ENCODE measurements around the gene WNT7B.

The WNT7B gene

DNA sequence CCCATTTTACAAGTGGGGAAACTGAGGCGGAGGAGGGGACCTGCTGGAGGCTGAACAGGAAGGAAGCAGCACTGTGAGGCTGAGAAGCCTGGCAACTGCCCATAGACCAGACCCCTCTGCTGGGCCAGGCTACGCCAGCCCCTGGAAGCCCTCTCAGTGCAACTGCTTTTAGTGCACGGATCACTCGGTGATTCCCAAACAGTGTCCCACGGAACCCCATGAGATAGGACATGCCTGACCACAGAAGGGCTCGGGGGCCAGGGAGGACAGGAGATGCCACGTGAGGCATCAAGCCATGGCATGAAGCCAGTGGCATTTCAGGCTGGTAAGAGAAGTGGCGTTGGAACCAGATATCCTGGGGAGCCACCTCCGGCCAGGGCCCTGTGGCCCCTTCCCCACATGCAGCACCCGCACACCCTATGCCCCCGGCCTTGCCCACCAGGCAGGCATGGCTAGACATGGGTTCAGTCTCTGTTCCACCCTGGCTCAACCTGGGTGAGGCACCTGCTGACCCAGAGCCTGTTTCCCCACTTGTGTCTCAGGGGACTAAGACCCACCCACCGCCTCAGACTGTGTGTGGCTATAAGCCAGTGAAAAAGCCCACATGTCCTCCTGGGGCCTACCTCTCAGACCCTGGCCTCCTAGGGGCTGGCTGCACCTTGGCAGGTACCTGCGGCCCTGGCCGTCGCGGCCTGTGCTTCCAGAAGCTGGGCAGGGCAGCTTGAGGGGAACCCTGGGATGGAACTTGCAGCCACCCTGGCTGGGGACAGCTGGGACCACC is 84.1 kb downstream of the WNT7B start:
- TF ChIP-seq POLR2A (IDR thresholded peaks at IDR 0.05; ENCODE audit: low read length) (no peak), GATA1 (IDR thresholded peaks at IDR 0.05; ENCODE audit: low read depth, low read length) (no peak)
- DNase-seq = no peak

DNA sequence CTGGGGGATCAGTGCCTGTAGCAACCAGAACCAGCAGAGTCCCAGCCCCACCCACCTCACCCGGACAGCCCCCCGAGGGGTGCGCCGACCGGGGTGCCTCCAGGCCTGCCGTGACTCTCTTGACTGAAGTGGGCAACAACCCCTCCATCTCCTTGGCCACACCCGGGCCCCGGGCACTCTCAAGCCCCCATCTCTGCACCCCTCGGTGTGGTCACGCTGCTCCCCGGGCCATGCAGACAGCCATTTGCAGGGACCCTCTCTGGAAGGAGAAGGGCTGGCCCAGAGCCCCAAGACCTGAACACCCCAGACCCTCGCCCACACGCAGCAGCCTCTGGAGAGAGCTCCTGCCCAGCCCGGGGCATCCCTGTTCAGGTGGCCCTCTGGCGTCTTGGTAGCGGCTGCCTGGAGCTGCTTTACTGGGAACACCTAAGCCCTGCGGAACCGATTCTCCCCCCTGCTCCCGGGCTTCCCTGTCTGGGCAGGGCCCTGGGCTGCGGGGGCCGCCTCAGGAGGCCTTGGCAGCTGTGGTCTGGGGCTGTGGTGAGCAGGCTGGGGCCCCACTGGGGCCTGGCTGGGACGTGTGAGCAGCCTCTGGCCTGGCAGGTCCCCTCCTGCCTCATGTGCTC is 84.9 kb downstream of the WNT7B start:
- TF ChIP-seq GATA1 (IDR thresholded peaks at IDR 0.05; ENCODE audit: low read depth, low read length) (no peak), POLR2A (IDR thresholded peaks at IDR 0.05; ENCODE audit: low read length) (no peak)
- no peak for DNase-seq

DNA sequence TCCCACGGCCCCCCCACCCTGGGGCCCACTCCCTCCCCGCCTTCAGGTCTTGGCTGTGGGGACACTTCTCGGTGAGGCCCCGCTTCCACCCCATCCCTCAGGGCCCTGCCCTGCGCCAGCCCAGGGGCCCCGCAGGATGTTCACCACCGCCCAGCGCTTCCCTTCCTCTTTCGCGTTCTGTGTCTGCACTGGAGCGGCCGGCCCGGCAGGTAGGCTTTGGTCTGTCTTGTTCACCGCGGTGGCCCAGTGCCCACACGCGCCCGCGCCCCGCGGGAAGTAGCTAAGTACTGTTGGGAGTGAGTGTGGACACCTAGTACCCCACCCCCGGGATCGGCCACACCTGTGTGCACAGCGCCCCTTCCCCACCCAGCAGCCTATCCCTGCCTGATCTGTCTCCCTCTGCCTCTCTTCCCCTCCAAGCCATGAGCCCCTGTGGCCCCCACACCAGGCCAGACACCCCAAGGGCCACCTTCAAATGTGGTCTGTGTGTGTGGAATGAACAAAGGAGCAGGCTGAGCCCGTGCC is 85.4 kb downstream of the WNT7B start:
- TF ChIP-seq GATA1 (IDR thresholded peaks at IDR 0.05; ENCODE audit: low read depth, low read length) (no peak), POLR2A (IDR thresholded peaks at IDR 0.05; ENCODE audit: low read length) (no peak)

DNA sequence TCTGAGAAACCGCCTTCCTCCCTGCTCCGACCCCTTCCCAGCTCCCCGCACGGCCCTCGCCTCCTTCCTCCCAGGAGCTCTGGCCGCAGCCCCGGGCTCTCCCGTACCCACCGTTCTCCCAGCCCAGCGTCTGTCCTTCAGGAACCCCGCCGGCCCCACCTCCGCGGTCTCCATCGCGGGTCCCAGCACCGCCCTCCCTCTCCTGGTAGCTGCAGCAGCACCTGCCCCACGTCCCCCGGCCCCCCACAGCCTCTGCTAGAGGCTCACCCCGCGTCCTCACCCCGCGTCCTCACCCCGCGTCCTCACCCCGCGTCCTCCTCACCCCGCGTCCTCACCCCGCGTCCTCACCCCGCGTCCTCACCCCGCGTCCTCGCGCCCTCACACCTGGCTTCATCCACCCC is 85.9 kb downstream of the WNT7B start:
- TF ChIP-seq POLR2A (IDR thresholded peaks at IDR 0.05; ENCODE audit: low read length) = no peak
- no peak for TF ChIP-seq GATA1 (IDR thresholded peaks at IDR 0.05; ENCODE audit: low read depth, low read length)
- DNase-seq = no peak

More for the DNA sequence above, 85.4 kb downstream of the WNT7B start:
- DNase-seq = no peak

DNA sequence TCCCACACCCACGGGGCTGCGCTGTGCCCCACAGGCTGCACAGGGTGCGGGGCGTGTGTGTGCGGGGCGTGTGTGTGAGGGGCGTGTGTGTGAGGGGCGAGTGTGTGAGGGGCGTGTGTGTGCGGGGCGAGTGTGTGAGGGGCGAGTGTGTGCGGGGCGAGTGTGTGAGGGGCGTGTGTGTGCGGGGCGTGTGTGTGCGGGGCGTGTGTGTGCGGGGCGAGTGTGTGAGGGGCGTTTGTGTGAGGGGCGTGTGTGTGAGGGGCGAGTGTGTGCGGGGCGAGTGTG is 86.7 kb downstream of the WNT7B start:
- TF ChIP-seq POLR2A (IDR thresholded peaks at IDR 0.05; ENCODE audit: low read length) (no peak), GATA1 (IDR thresholded peaks at IDR 0.05; ENCODE audit: low read depth, low read length) (no peak)
- DNase-seq = no peak

DNA sequence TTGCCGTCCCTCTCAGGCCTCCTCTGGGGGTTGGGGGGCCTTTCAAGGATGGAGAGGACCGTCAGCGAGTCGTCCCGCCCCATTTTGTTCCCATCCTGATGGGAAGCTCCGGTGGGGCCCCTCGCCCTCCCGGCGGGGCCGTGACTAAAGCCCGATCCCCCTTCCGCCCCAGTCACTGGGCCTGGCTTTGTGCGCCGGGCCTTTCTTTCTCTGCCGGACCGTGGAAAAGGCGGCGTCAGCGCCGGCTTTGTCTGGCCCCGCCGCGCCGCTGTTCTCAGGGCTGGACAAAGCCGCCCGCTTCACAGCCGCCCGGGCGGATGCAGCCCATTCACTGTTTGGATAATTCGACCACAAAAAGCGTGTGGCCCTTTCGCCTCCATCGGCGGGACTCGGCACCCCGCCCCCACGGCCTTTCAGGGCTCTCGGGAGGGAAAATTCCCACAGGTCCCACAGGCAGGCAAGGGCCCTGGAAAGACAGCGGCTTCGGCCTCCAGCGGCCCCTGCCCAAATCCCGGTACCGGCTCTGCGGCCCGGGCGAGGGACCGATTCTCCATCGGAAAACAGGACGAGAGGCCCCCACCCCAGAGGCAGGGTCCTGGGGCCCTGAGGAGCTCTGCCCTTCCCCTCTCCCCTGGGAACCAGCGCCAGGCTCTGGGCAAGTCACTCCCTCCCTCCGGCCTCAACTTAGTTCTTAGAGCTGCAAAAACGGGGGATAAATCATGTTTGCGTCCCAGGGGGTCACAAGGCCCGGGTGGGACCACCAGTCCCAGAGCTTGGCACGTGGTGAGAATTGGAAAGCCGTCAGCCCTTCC is 87.2 kb downstream of the WNT7B start:
- no peak for TF ChIP-seq GATA1 (IDR thresholded peaks at IDR 0.05; ENCODE audit: low read depth, low read length)
- no peak for TF ChIP-seq POLR2A (IDR thresholded peaks at IDR 0.05; ENCODE audit: low read length)
- DNase-seq = no peak

DNA sequence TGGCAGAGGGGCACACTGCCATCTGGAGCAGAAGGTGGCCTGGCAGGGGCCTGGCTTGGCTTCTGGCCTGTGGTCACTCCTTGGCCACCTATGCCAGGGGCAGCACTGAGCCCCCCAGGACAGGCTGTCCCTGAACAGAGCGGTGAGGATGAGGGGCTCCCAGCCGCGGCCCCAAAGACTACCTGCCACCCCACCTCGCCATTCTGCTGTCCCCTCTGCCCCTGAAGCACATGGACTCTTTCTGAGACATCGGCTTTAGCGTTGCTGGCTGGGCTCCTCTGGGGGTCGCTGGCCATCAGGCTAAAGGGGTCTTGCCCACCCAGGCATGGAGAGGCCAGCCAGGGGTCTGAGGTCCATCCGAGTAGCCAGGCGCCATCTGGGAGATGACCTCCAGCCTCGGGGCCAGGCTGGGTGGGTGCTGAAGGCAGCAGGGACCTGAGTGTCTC is 87.8 kb downstream of the WNT7B start:
- no peak for DNase-seq
- TF ChIP-seq POLR2A (IDR thresholded peaks at IDR 0.05; ENCODE audit: low read length) (no peak), GATA1 (IDR thresholded peaks at IDR 0.05; ENCODE audit: low read depth, low read length) (no peak)

DNA sequence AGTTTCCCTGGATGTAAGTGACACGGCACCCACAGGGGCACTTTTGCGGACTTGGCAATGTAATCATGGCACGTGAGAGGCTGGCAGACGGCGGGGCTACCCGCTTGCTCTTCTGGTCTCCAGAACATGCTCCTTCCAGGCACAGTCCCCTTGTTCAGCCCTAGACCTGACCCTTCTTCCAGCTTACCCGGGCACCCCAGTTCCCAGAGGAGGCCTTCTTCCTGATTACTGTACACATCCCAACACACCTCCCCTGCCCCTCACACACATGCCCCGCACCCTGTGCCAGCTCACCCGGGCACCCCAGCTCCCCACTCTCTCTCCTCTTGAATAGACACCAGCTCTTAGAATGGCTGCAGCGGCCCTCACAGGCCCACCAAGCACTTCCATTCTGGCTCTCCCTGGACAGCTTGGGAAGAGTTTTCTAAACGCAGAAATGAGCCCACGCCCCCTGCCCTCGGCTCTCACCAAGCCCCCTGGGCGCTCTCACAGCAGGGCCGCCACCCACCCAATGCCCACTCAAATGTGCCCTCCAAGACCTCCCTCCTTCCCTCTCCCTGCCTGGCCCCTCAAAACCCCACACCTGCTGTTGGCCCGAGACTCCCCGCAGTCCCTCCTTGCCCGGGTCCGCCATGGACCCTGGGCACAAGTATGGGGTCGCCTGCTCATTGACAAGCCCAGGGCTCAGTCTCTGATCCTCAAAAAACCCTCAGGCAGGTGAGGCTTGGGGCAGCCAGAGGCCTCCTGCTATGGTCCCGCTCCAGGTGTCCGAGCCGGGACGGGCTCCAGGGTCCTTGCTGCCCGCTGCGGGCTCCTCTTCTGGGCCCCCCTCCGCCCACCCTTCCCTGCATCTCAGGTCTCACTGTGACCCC is 88.5 kb downstream of the WNT7B start:
- no peak for TF ChIP-seq POLR2A (IDR thresholded peaks at IDR 0.05; ENCODE audit: low read length)
- no peak for TF ChIP-seq GATA1 (IDR thresholded peaks at IDR 0.05; ENCODE audit: low read depth, low read length)
- no peak for DNase-seq

DNA sequence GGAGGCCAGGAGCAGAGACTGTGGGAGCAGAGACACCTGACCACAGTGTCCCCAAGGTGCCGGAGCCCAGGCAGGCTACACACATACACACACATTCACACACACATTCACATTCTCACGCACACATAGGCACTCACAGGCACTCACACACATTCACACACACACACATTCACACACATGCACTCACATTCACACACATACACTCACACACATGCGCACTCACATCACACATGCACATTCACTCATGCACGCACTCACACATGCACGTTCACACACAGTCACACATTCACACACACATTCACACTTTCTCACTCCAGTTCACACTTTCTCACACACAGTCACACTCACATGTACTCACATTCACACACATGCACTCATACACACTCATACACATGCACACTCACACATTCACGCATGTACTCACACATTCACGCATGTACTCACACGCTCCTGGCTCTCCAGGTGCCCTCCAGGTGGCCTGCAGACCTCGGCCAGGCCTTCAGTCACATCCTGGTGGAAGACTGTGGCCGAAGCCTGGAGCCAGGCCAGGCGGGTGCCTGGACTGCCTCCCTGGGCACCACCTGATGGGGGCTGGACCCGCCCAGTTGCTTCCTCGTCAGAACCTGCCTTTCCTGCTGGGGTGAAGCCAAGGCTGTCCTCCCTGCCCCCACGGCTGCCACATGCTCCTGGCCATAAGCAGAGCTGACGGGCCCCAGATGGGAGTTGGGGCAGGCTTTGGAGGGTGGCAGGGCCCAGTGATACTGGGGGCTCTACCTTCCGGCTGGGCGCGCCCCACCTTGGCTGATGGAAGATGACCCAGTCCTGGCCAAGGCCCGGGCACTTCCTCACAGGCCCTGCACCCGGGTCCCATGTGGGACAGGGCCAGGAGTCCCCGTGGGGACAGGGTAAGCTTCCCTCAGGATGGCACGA is 89.5 kb downstream of the WNT7B start:
- no peak for DNase-seq
- TF ChIP-seq GATA1 (IDR thresholded peaks at IDR 0.05; ENCODE audit: low read depth, low read length) = no peak
- TF ChIP-seq POLR2A (IDR thresholded peaks at IDR 0.05; ENCODE audit: low read length) = no peak

DNA sequence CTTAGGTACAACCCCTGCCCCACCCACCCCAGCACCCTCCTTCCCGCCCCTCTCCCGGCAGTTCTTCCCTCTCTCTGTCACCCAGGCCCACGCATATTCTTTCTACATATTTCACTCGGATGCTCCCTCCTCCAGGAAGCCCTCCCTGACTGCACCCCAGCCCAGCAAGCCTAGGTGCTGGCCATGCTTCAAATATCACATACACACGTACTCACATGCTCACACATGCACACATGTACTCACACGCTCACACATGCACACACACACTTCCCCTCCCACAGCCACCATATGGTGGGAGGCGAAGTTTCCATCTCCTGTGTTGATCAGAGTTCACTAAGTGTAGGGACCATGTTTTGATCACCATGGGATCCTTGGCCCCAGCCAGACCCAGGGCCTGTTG is 90.4 kb downstream of the WNT7B start:
- no peak for TF ChIP-seq GATA1 (IDR thresholded peaks at IDR 0.05; ENCODE audit: low read depth, low read length)
- TF ChIP-seq POLR2A (IDR thresholded peaks at IDR 0.05; ENCODE audit: low read length) = no peak
- no peak for DNase-seq

DNA sequence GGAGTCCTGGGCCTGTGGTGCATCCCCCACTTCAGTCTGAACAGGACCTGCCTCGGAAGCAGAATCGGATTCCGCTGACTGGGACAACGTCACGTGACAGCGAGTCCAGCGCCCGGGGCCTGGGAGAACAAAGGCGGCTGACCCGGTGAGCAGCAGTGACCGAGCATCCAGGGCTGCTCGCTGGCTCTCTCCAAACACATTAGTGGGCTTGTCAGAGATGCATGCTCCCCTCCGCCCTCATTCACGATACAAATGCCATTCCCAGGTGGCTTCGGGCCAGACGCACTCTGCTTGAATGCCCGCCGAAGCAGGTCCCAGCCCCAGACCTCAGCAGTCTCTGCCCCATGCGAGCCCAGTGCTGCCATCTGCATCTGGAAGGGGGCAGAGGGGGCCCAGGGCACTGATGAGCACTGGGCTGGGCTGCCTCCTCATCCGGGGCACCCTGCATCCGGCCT is 91.0 kb downstream of the WNT7B start:
- no peak for DNase-seq
- TF ChIP-seq GATA1 (IDR thresholded peaks at IDR 0.05; ENCODE audit: low read depth, low read length) = no peak
- TF ChIP-seq POLR2A (IDR thresholded peaks at IDR 0.05; ENCODE audit: low read length) = no peak

DNA sequence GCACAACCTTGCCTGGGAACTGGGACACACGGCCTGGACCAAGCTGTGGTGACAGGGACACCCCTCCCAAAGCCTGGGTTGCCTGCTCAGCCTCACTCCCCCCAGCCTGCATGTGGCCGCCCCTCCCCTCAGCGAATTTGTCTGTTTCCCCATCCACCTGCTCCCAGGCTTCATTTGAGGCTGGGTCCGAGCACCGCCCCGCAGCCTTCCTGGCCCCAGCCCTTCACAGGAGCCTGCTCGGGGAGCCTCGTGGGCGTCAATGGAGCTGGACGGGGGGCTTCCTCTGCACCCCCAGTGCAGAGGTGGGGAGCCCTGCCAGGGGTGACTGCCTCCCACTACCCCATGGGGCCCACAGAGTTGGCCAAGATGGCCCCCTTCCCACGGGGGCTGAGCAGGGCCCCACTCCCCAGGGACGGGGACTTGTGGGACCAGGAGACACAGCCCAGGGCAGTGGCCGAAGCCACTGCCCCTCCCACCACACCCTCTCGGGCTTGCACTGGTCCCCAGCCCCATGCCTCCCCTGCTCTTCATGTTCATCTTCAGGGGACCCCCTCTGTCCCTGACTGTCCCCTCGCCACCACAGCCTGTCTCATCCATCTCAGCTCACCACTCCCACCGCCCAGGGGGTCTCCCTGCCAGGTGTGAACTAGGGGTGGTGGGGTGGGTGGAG is 91.7 kb downstream of the WNT7B start:
- no peak for DNase-seq
- TF ChIP-seq GATA1 (IDR thresholded peaks at IDR 0.05; ENCODE audit: low read depth, low read length) (no peak), POLR2A (IDR thresholded peaks at IDR 0.05; ENCODE audit: low read length) (no peak)
